A549 treated with AZD2906 at 1 μM for 4 hours (cell line): ENCODE data around the gene TSKS. TPM values are rescaled to one million over a fixed set of nuclear protein-coding genes. Genes with fewer than 3 reads are reported as not detected.

Experiments used
- total RNA-seq: library from RNA; stranded (reverse); fragments of 200-300 nt; extraction: Qiagen RNA extraction; gene quantifications from 5 replicates; pipeline ENCODE4 v1.2.3, GENCODE V29; 2022

Gene TSKS
- not detected in 5 replicates for total RNA-seq

GRCh38 chr19:49763230-49763629 lies at the start of gene TSKS:
TSS of gene TSKS (minus strand) at chr19:49763306. CDS start at chr19:49763247, 59 bp downstream.

GRCh38 chr19:49766930-49767299 lies 3.8 kb upstream of the TSKS start, which contains the start of gene AP2A1:
TSS of gene AP2A1 (plus strand) at chr19:49767001. CDS start at chr19:49767134, 133 bp downstream.

DNA sequence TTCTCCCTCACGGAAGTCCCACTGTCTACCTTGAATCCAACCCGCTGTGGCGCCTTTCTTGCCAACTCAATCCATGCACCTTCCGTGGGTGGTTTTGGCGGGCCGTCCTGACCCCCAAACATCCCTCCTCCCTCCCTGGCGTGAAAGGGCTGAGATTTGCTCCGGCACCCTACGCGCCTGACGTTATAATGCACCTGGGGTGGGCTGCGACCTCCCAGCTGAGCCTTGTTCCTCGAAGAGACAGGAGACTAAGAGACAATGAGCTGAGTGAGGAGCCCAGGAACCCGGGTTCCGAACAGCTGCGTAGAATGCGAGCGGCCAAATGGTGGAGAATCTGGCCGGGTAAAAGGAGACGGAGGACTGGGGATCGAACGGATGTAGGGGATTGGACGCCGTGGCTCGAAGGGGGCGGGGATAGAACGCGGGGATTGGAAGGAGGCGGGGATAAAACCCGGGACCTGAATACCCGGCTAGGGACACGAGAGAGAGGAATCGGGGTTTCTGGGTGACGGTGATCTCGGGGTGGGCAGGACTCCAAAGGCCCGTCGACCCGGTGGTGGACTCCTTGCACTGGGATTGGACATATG lies 72.4 kb downstream of the TSKS start, which contains the start of gene CPT1C:
CPT1C (plus strand) TSS at position 461 of the 587 bp plus-strand sequence. CDS start 1,137 bp downstream, outside the sequence.

Other genes with a start within 250 kb of the TSKS start
- gene RCN3, start 235.3 kb downstream of the TSKS start, total RNA-seq = 1.4 to 3.0 TPM (median 2.4 TPM) in 5 replicates
- 87.6 to 112 TPM (median 109 TPM) in 5 replicates for gene NOSIP, start 182.8 kb downstream of the TSKS start, total RNA-seq
- gene PRRG2, start 182.0 kb downstream of the TSKS start, total RNA-seq = 0.85 to 1.1 TPM (median 0.96 TPM) in 5 replicates
- gene PRR12, start 172.1 kb downstream of the TSKS start, total RNA-seq = 31.0 to 38.2 TPM (median 37.4 TPM) in 5 replicates
- gene RRAS, start 123.2 kb downstream of the TSKS start, total RNA-seq = 105 to 173 TPM (median 169 TPM) in 5 replicates
- 50.8 to 69.8 TPM (median 67.0 TPM) in 5 replicates for gene SCAF1, start 121.1 kb downstream of the TSKS start, total RNA-seq
- gene IRF3, start 97.4 kb downstream of the TSKS start, total RNA-seq = 83.6 to 102 TPM (median 97.5 TPM) in 5 replicates
- gene BCL2L12, start 97.4 kb downstream of the TSKS start, total RNA-seq = 57.1 to 73.6 TPM (median 72.4 TPM) in 5 replicates
- 403 to 431 TPM (median 410 TPM) in 5 replicates for gene PRMT1, start 86.0 kb downstream of the TSKS start, total RNA-seq
- 2.9 to 5.7 TPM (median 5.0 TPM) in 5 replicates for gene ADM5, start 73.7 kb downstream of the TSKS start, total RNA-seq
- 9.8 to 15.7 TPM (median 12.9 TPM) in 5 replicates for gene CPT1C, start 72.2 kb downstream of the TSKS start, total RNA-seq
- gene AP2A1, start 3.7 kb upstream of the TSKS start, total RNA-seq = 45.0 to 59.7 TPM (median 55.3 TPM) in 5 replicates
- gene FUZ, start 50.0 kb upstream of the TSKS start, total RNA-seq = 14.8 to 15.7 TPM (median 15.3 TPM) in 5 replicates
- 50.2 to 70.6 TPM (median 70.4 TPM) in 5 replicates for gene MED25, start 55.0 kb upstream of the TSKS start, total RNA-seq
- 105 to 154 TPM (median 149 TPM) in 5 replicates for gene PTOV1, start 87.9 kb upstream of the TSKS start, total RNA-seq
- gene PNKP, start 104.3 kb upstream of the TSKS start, total RNA-seq = 34.8 to 51.2 TPM (median 47.0 TPM) in 5 replicates
- gene AKT1S1, start 114.0 kb upstream of the TSKS start, total RNA-seq = 68.1 to 118 TPM (median 112 TPM) in 5 replicates
- 19.9 to 22.5 TPM (median 21.7 TPM) in 5 replicates for gene TBC1D17, start 114.4 kb upstream of the TSKS start, total RNA-seq
- gene IL4I1, start 133.6 kb upstream of the TSKS start, total RNA-seq = 0.74 to 0.86 TPM (median 0.79 TPM) in 5 replicates
- 46.4 to 52.5 TPM (median 47.7 TPM) in 5 replicates for gene ATF5, start 165.9 kb upstream of the TSKS start, total RNA-seq
- gene NUP62, start 166.2 kb upstream of the TSKS start, total RNA-seq = 75.7 to 88.4 TPM (median 84.1 TPM) in 5 replicates
- gene SIGLEC11, start 197.9 kb upstream of the TSKS start, total RNA-seq = 0.09 to 0.17 TPM (median 0.09 TPM) in 5 replicates